ENCODE data around the gene LYL1. TPM values are rescaled to one million over a fixed set of nuclear protein-coding genes. Genes with fewer than 3 reads are reported as not detected.

Gene LYL1
- total and polyA plus RNA-seq, 2 donors (not counting 1 experiment from before 2014, with no cell fraction given), result 112 to 125 TPM

DNA sequence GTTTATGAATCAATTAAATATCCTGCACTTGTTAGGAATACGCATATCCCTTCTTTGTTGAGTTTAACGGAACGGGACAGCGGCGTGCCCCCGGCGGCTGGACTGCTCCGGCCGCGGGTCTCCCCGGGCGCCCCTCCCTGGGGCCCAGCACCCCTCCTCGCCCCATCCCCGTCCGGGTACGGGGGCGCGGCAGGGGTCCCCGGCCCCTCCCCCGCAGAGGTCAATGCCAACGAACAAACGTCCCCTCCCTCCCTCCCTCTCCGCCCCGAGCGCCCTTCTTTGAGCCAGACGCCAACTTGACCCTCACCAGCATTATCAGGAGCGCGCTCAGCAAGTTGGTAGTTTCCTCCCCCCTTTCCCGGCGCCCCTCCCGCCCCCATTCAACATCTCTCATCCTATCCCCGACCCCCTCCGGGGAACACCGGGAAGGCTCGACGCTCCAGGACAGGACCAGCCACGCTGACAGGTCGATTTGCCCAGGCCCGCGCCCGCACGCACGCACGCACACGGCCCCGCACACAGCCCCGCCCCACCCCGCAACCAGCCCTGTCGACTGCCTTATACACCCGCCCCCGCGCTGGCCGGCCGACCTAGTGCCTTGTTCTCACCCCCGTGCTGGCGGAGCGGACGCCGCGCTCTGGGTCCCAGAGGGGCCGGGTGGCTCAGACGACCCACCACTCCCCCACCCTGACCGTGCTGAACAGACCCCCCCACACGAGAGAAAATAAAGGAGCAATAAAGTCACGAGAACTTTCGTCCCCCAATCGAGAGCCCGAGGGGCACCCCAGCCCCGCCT, 5.0 kb downstream of the LYL1 start:
- H3K4me2 ChIP-seq (replicated peaks; ENCODE audit: low read depth, low read length, poor library complexity, severe bottlenecking), result peak overlapping the region; percentile 99
- DNase-seq, result peak; percentile 73
- H3K9ac ChIP-seq (ENCODE audit: low read length), result peak overlapping the region; percentile 78
- peak; percentile 4 for ATAC-seq (ENCODE audit: low read depth)
- peak overlapping the region; percentile 73 to 87 for H3K27ac ChIP-seq (ENCODE audit: low read length in 2 of 2)
- H2AFZ ChIP-seq (ENCODE audit: insufficient read depth, low read depth, low read length, poor library complexity, severe bottlenecking), result peak overlapping the region; percentile 20
- ChIA-PET POLR2A (interaction anchor here (1.7 to 4.2 kb wide), 3 partner anchors 7 to 132 kb away, joined by 10 to 107 read pairs (median 41); partner anchors contain the start of gene LYL1), CTCF (interaction anchor here (0.7 to 8.2 kb wide), 4 partner anchors 8 to 117 kb away, joined by 3 to 285 read pairs (median 90); no protein-coding TSS in a partner anchor)
- H3K27ac Mint-ChIP-seq, result peak overlapping the region; percentile 98
- H3K27me3 ChIP-seq (replicated peaks in 1 of 4; ENCODE audit: control extremely low read depth in 1 of 4, control insufficient read depth in 3 of 4, insufficient read depth in 4 of 4, low read length in 3 of 4), result no peaks in the 10 kb centered on the region
- H3K9me3 Mint-ChIP-seq (ENCODE audit: insufficient read depth), result no peaks in the 10 kb centered on the region
- H3K4me3 Mint-ChIP-seq, result peak overlapping the region; percentile 93
- H3K4me1 Mint-ChIP-seq, result peaks cover 58% of the 10 kb centered on the region
- H4K20me1 ChIP-seq (ENCODE audit: control insufficient read depth, insufficient read depth, low read length, poor library complexity, severe bottlenecking), result peaks cover 39% of the 10 kb centered on the region
- TF ChIP-seq EZH2 (IDR thresholded peaks at IDR 0.05; ENCODE audit: borderline replicate concordance, insufficient read depth, low read depth, low read length, poor library complexity, severe bottlenecking), result no peak
- TF ChIP-seq, protein P1, sequence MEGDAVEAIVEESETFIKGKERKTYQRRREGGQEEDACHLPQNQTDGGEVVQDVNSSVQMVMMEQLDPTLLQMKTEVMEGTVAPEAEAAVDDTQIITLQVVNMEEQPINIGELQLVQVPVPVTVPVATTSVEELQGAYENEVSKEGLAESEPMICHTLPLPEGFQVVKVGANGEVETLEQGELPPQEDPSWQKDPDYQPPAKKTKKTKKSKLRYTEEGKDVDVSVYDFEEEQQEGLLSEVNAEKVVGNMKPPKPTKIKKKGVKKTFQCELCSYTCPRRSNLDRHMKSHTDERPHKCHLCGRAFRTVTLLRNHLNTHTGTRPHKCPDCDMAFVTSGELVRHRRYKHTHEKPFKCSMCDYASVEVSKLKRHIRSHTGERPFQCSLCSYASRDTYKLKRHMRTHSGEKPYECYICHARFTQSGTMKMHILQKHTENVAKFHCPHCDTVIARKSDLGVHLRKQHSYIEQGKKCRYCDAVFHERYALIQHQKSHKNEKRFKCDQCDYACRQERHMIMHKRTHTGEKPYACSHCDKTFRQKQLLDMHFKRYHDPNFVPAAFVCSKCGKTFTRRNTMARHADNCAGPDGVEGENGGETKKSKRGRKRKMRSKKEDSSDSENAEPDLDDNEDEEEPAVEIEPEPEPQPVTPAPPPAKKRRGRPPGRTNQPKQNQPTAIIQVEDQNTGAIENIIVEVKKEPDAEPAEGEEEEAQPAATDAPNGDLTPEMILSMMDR (IDR thresholded peaks at IDR 0.05), result no peak
- H3K27me3 Mint-ChIP-seq, result no peaks in the 10 kb centered on the region
- peaks cover 30 to 65% of the 10 kb centered on the region in 2 donors for H3K4me1 ChIP-seq (ENCODE audit: control insufficient read depth in 2 of 2, insufficient read depth in 2 of 2, low read length in 2 of 2)
- H3K9me3 ChIP-seq (ENCODE audit: control extremely low read depth in 1 of 3, control insufficient read depth in 2 of 3, insufficient read depth in 1 of 3, low read length in 2 of 3), result peaks cover 0 to 4% (median 0%) of the 10 kb centered on the region in 3 donors
- H3K36me3 ChIP-seq (replicated peaks in 1 of 2; ENCODE audit: control extremely low read depth in 1 of 2, control insufficient read depth in 1 of 2, extremely low read depth in 1 of 2, insufficient read depth in 2 of 2, low read length in 1 of 2), result peaks cover 3 to 29% of the 10 kb centered on the region in 2 experiments
- peak overlapping the region; percentile 59 to 96 (median 92) for H3K4me3 ChIP-seq (ENCODE audit: control extremely low read depth in 1 of 5, extremely low read depth in 1 of 5, insufficient read depth in 1 of 5, low read depth in 2 of 5, low read length in 4 of 5)
- intact Hi-C loops (cut with micrococcal nuclease), result no loop called here
- peaks cover 50% of the 10 kb centered on the region for H3K79me2 ChIP-seq (ENCODE audit: control insufficient read depth, insufficient read depth, low read length)
- 0% methylated on average over 57 of the region's 69 CpGs for WGBS (ENCODE audit: insufficient coverage)
